ENCODE measurements around the gene FAM228B.

GRCh38 chr2:24106786-24107185, 16.5 kb upstream of the FAM228B start:
- TF ChIP-seq SP1 (IDR thresholded peaks at IDR 0.05) = no peak
- no peak for TF ChIP-seq CTBP1 (IDR thresholded peaks at IDR 0.05; ENCODE audit: borderline replicate concordance)
- no peak for TF ChIP-seq PKNOX1 (IDR thresholded peaks at IDR 0.05)
- no peak for TF ChIP-seq ARNT (IDR thresholded peaks at IDR 0.05)
- TF ChIP-seq TARDBP (IDR thresholded peaks at IDR 0.05) = no peak

Data from HEK293T (cell line).